22Rv1 (cell line): Measurements from ENCODE around the gene FMN1.

Experiments used
- H3K27ac ChIP-seq: fragments of 450-650 bp; 2 replicates; pipeline ENCODE4 v1.5.1; 2017
- CTCF ChIP-seq: fragments of 450-650 bp; IDR thresholded peaks from 2 replicates; pipeline ENCODE4 v1.5.1; 2017; ENCODE audit warnings: mild to moderate bottlenecking
- ZFX ChIP-seq: fragments of 450-650 bp; IDR thresholded peaks from 2 replicates; pipeline ENCODE4 v1.6.1; 2017; ENCODE audit warnings: antibody characterized with exemption, borderline replicate concordance

FMN1 gene

GRCh38 chr15:32879980-32880379 lies 314.5 kb downstream of the FMN1 start:
- TF ChIP-seq CTCF, result no peak
- TF ChIP-seq ZFX, result no peak
- H3K27ac ChIP-seq, result no peak overlapping the region

GRCh38 chr15:32878869-32879805 lies 315.4 kb downstream of the FMN1 start:
- no peak for TF ChIP-seq CTCF

GRCh38 chr15:32878342-32878741 lies 316.2 kb downstream of the FMN1 start:
- TF ChIP-seq CTCF, result no peak
- no peak overlapping the region for H3K27ac ChIP-seq

More at GRCh38 chr15:32878869-32879805, 315.4 kb downstream of the FMN1 start:
- no peak overlapping the region for H3K27ac ChIP-seq

GRCh38 chr15:32877252-32878019 lies 317.1 kb downstream of the FMN1 start:
- TF ChIP-seq CTCF (no peak), ZFX (no peak)
- no peak overlapping the region for H3K27ac ChIP-seq

- no peak overlapping the region for H3K27ac ChIP-seq
- TF ChIP-seq CTCF (no peak), ZFX (no peak)
Measured at GRCh38 chr15:32873284-32874114, 321.0 kb downstream of the FMN1 start.

- TF ChIP-seq ZFX (no peak), CTCF (no peak)
- H3K27ac ChIP-seq, result no peak overlapping the region
Measured at GRCh38 chr15:32872621-32873283, 321.8 kb downstream of the FMN1 start.
